ENCODE measurements around the gene LRP11.

- TF ChIP-seq CTCF (IDR thresholded peaks at IDR 0.05) (no peak), EZH2 (IDR thresholded peaks at IDR 0.05) (no peak), EZH2phosphoT487 (IDR thresholded peaks at IDR 0.05) (no peak)
Measured at GRCh38 chr6:149905371-149905910, 41.3 kb upstream of the LRP11 start.

All from neural progenitor cell (in vitro differentiated cells).